CD14-positive monocyte (primary cell): ENCODE results near the gene ALAS1. TPM values are rescaled to one million over a fixed set of nuclear protein-coding genes. Genes with fewer than 3 reads are reported as not detected.

Source experiments
- DNase-seq, 3 donors: peaks; one replicate each; pipeline ENCODE4 v3.0.0-alpha.2; 2011 to 2022
- H2AFZ ChIP-seq: 2 replicates; pipeline ENCODE4 v1.6.0; 2012; ENCODE audit warnings: mild to moderate bottlenecking, low read depth, low read length, inconsistent platforms; ENCODE audit not compliant: insufficient read depth, poor library complexity, severe bottlenecking
- H3K27ac ChIP-seq, 2 donors: 1 replicate in 1 of 2; 2 replicates in 1 of 2; pipeline ENCODE4 v1.5.1; 2012 to 2013; ENCODE audit warnings: low read length in 2 of 2, control low read depth in 1 of 2, inconsistent platforms in 1 of 2, low read depth in 1 of 2, mild to moderate bottlenecking in 1 of 2
- H3K27me3 ChIP-seq, 2 donors: one replicate each; pipeline versions ENCODE4 v1.6.0 to v1.6.1; 2011 to 2013; ENCODE audit warnings: low read length in 2 of 2; ENCODE audit not compliant: control insufficient read depth in 2 of 2, insufficient read depth in 2 of 2
- H3K36me3 ChIP-seq, 2 donors: replicated peaks in 1 of 2; 1 replicate in 1 of 2; 2 replicates in 1 of 2; pipeline versions ENCODE4 v1.5.1 to v1.6.1; 2012 to 2013; ENCODE audit warnings: low read length in 2 of 2, control low read depth in 1 of 2, inconsistent platforms in 1 of 2, mild to moderate bottlenecking in 1 of 2; ENCODE audit not compliant: insufficient read depth in 2 of 2, control insufficient read depth in 1 of 2
- H3K4me1 ChIP-seq, 2 donors: 1 replicate in 1 of 2; 2 replicates in 1 of 2; pipeline versions ENCODE4 v1.5.1 to v1.6.1; 2012 to 2013; ENCODE audit warnings: low read length in 2 of 2, control low read depth in 1 of 2, inconsistent platforms in 1 of 2, mild to moderate bottlenecking in 1 of 2, moderate library complexity in 1 of 2; ENCODE audit not compliant: insufficient read depth in 2 of 2, control insufficient read depth in 1 of 2
- H3K4me2 ChIP-seq: replicated peaks from 2 replicates; pipeline ENCODE3; 2012; ENCODE audit warnings: low read length, moderate library complexity, mild to moderate bottlenecking; ENCODE audit not compliant: poor library complexity, severe bottlenecking; ENCODE audit errors: extremely low read depth
- H3K4me3 ChIP-seq, 3 experiments: fragments of 200-600 bp in 1 of 3; sonication (generic) in 1 of 3; replicated peaks in 1 of 3; 1 replicate in 2 of 3; 2 replicates in 1 of 3; pipeline ENCODE4 v1.5.1; 2011 to 2013; ENCODE audit warnings: low read length in 3 of 3, mild to moderate bottlenecking in 3 of 3, control low read depth in 2 of 3, low read depth in 2 of 3, inconsistent platforms in 1 of 3, moderate library complexity in 1 of 3
- H3K79me2 ChIP-seq: 2 replicates; pipeline ENCODE4 v1.6.0; 2012; ENCODE audit warnings: mild to moderate bottlenecking, control low read depth, inconsistent platforms, low read length, moderate library complexity; ENCODE audit not compliant: insufficient read depth
- H3K9ac ChIP-seq: 2 replicates; pipeline ENCODE4 v1.6.0; 2017; ENCODE audit warnings: low read length, mild to moderate bottlenecking; ENCODE audit not compliant: insufficient read depth, poor library complexity, severe bottlenecking
- H3K9me3 ChIP-seq, 2 donors: replicated peaks in 1 of 2; 1 replicate in 1 of 2; 2 replicates in 1 of 2; pipeline versions ENCODE4 v1.5.1 to v1.6.1; 2012 to 2013; ENCODE audit warnings: low read length in 2 of 2, control low read depth in 1 of 2; ENCODE audit not compliant: control insufficient read depth in 1 of 2, insufficient read depth in 1 of 2
- H4K20me1 ChIP-seq: 2 replicates; pipeline ENCODE4 v1.6.0; 2012; ENCODE audit warnings: mild to moderate bottlenecking, low read length, control low read depth, moderate library complexity; ENCODE audit not compliant: insufficient read depth
- H3K27ac Mint-ChIP-seq, 7 donors: one replicate each; pipeline ENCODE4 v1.8.0; 2020; ENCODE audit warnings: mild to moderate bottlenecking in 7 of 7, mixed read lengths in 7 of 7, moderate library complexity in 6 of 7, inconsistent platforms in 2 of 7
- H3K27me3 Mint-ChIP-seq, 3 donors: one replicate each; pipeline ENCODE4 v1.8.0; 2021 to 2022; ENCODE audit warnings: low read depth in 3 of 3, mild to moderate bottlenecking in 3 of 3, mixed read lengths in 3 of 3, moderate library complexity in 3 of 3, inconsistent platforms in 1 of 3
- H3K36me3 Mint-ChIP-seq, 2 donors: one replicate each; pipeline ENCODE4 v1.8.0; 2020; ENCODE audit warnings: mixed read lengths in 2 of 2, inconsistent platforms in 1 of 2, mild to moderate bottlenecking in 1 of 2
- H3K4me1 Mint-ChIP-seq: one replicate; pipeline ENCODE4 v1.8.0; 2020; ENCODE audit warnings: mild to moderate bottlenecking, mixed read lengths
- H3K4me3 Mint-ChIP-seq, 2 donors: one replicate each; pipeline ENCODE4 v1.8.0; 2020; ENCODE audit warnings: mild to moderate bottlenecking in 2 of 2, mixed read lengths in 2 of 2, moderate library complexity in 1 of 2
- H3K9me3 Mint-ChIP-seq, 7 donors: one replicate each; pipeline ENCODE4 v1.8.0; 2020 to 2022; ENCODE audit warnings: mixed read lengths in 7 of 7, mild to moderate bottlenecking in 6 of 7, moderate library complexity in 6 of 7, inconsistent platforms in 2 of 7
- CTCF ChIP-seq: fragments of 200-600 bp; IDR thresholded peaks from one replicate; pipeline ENCODE4 v1.8.0; 2022; ENCODE audit warnings: antibody characterized with exemption, mild to moderate bottlenecking
- WGBS: methylation state at CpG from one replicate; pipeline ENCODE4 v1.1.5; 2013; ENCODE audit warnings: missing lambda C conversion rate; ENCODE audit not compliant: insufficient coverage; 5-methylcytosine and 5-hydroxymethylcytosine counted together
- intact Hi-C, 2 donors: fragments of 100-400 bp; cut with micrococcal nuclease; formaldehyde crosslinking; loops; one replicate each; pipeline versions ENCODE4 v1.15.0 to v1.15.1; 2023
- polyA plus RNA-seq, 3 donors: library from polyadenylated mRNA; depleted of rRNA in 1 of 3; unstranded in 2 of 3; stranded (reverse) in 1 of 3; fragments of 300-500 nt in 2 of 3; fragments of >200 nt in 1 of 3; fragmentation: Illumina TruSeq in 2 of 3; gene quantifications; 1 replicate in 2 of 3; 2 replicates in 1 of 3; pipeline ENCODE4 v1.2.3, GENCODE V29; 2012 to 2021

Gene ALAS1
- polyA plus RNA-seq, 3 donors = 20.9 to 84.7 (median 38.7) TPM

- intact Hi-C loops = loop anchor here in 1 of 2 donors (5.0 kb wide), 1 partner anchor 56 kb away; no protein-coding TSS in a partner anchor
- H3K36me3 Mint-ChIP-seq = peaks cover 80 to 83% of the 10 kb centered on the region in 2 donors
- no peak for TF ChIP-seq CTCF
Observed at GRCh38 chr3:52213005-52213404, 15.0 kb downstream of the ALAS1 start.

GRCh38 chr3:52213901-52214300 is 15.9 kb downstream of the ALAS1 start:
- Histone ChIP-seq H3K27ac (no peak overlapping the region), H3K27me3 (no peaks in the 10 kb centered on the region), H3K4me1 (peaks cover 49 to 50% of the 10 kb centered on the region in 2 donors), H2AFZ (no peak overlapping the region), H3K4me3 (no peak overlapping the region), H4K20me1 (peaks cover 3% of the 10 kb centered on the region), H3K36me3 (peaks cover 62 to 67% of the 10 kb centered on the region in 2 donors), H3K9ac (no peak overlapping the region), H3K4me2 (no peak overlapping the region), H3K9me3 (no peaks in the 10 kb centered on the region), H3K79me2 (peaks cover 16% of the 10 kb centered on the region)
- no peaks in the 10 kb centered on the region for H3K9me3 Mint-ChIP-seq
- intact Hi-C loops = loop anchor here in 1 of 2 donors (5.0 kb wide), 1 partner anchor 57 kb away; no protein-coding TSS in a partner anchor
- H3K4me1 Mint-ChIP-seq = peaks cover 59% of the 10 kb centered on the region
- DNase-seq = no peak
- H3K36me3 Mint-ChIP-seq = peaks cover 71 to 74% of the 10 kb centered on the region in 2 donors
- H3K27ac Mint-ChIP-seq = no peak overlapping the region
- H3K4me3 Mint-ChIP-seq = no peak overlapping the region
- peaks cover 0 to 3% (median 3%) of the 10 kb centered on the region in 3 donors for H3K27me3 Mint-ChIP-seq
- TF ChIP-seq CTCF = no peak

More at GRCh38 chr3:52213005-52213404, 15.0 kb downstream of the ALAS1 start:
- no peak for DNase-seq
- Mint-ChIP-seq H3K4me1 (peaks cover 51% of the 10 kb centered on the region), H3K9me3 (no peaks in the 10 kb centered on the region), H3K4me3 (no peak overlapping the region), H3K27ac (peak overlapping the region in 3 of 7 donors; percentile 43 to 73 (median 51)), H3K27me3 (peaks cover 0 to 3% (median 0%) of the 10 kb centered on the region in 3 donors)
- H3K9ac ChIP-seq = no peak overlapping the region
- no peak overlapping the region for H2AFZ ChIP-seq
- no peak overlapping the region for H3K4me3 ChIP-seq
- H3K4me2 ChIP-seq = no peak overlapping the region
- WGBS = 98% methylated on average over 5 of the region's 8 CpGs
- H3K4me1 ChIP-seq = peaks cover 40 to 41% of the 10 kb centered on the region in 2 donors
- no peaks in the 10 kb centered on the region for H3K27me3 ChIP-seq
- H3K36me3 ChIP-seq = peaks cover 71 to 76% of the 10 kb centered on the region in 2 donors
- H3K79me2 ChIP-seq = peaks cover 24% of the 10 kb centered on the region
- H3K27ac ChIP-seq = no peak overlapping the region
- H4K20me1 ChIP-seq = peaks cover 3% of the 10 kb centered on the region
- H3K9me3 ChIP-seq = no peaks in the 10 kb centered on the region
